ENCODE results near the gene AQP2.
"Not testable (repeated sequence)": the region's sequence is repeated elsewhere in the genome, so short reads cannot be mapped to it uniquely, and the experiment has no call there.

AQP2 gene

DNA sequence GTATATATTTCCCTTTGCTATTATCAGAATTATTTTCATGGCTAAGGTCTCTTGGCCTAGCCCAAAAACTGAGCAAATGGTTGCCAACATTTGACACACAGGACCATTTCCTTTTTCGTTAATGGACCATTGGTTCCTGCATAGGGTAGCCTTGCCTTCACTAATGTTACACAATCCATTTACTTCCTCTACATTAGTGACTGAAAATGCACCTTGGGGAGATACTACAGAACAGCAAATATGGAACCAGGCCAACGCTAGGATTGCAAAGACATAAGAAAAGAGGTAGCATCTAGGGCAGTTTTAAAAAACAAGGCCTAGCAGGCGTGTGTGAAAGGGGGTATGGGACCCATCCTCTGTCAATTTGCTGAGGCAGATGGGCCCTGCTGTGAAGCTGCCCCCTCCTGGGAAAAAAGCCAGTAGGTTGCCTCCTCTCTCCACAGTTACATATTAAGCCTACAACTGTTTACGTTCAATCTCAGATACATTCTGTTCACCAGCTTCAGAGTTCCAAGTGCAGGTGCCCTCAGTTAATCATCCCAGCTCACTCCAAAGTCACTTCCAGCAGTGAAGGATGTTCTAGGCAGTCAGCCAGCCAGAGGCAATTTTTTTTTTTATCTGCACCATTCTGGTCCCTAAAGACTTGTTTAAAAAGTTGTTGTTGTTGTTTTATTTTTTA, 37.2 kb downstream of the AQP2 start:
- Mint-ChIP-seq H3K36me3 (ENCODE audit: low read depth) (peaks cover 52% of the 10 kb centered on the region), H3K4me3 (no peak overlapping the region), H3K27me3 (ENCODE audit: low read depth, poor library complexity) (no peaks in the 10 kb centered on the region), H3K27ac (peak overlapping the region; percentile 52), H3K4me1 (peaks cover 36% of the 10 kb centered on the region), H3K9me3 (no peaks in the 10 kb centered on the region)
- no peak for DNase-seq
- TF ChIP-seq, protein P1, sequence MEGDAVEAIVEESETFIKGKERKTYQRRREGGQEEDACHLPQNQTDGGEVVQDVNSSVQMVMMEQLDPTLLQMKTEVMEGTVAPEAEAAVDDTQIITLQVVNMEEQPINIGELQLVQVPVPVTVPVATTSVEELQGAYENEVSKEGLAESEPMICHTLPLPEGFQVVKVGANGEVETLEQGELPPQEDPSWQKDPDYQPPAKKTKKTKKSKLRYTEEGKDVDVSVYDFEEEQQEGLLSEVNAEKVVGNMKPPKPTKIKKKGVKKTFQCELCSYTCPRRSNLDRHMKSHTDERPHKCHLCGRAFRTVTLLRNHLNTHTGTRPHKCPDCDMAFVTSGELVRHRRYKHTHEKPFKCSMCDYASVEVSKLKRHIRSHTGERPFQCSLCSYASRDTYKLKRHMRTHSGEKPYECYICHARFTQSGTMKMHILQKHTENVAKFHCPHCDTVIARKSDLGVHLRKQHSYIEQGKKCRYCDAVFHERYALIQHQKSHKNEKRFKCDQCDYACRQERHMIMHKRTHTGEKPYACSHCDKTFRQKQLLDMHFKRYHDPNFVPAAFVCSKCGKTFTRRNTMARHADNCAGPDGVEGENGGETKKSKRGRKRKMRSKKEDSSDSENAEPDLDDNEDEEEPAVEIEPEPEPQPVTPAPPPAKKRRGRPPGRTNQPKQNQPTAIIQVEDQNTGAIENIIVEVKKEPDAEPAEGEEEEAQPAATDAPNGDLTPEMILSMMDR (IDR thresholded peaks at IDR 0.05), result no peak

GRCh38 chr12:49989400-49989799, 38.9 kb downstream of the AQP2 start:
- not testable (repeated sequence) for H3K4me3 Mint-ChIP-seq; DNase-seq; H3K27ac Mint-ChIP-seq; H3K9me3 Mint-ChIP-seq; H3K27me3 Mint-ChIP-seq (ENCODE audit: low read depth, poor library complexity)
- Mint-ChIP-seq H3K36me3 (ENCODE audit: low read depth) (peaks cover 66% of the 10 kb centered on the region), H3K4me1 (peaks cover 24% of the 10 kb centered on the region)

DNA sequence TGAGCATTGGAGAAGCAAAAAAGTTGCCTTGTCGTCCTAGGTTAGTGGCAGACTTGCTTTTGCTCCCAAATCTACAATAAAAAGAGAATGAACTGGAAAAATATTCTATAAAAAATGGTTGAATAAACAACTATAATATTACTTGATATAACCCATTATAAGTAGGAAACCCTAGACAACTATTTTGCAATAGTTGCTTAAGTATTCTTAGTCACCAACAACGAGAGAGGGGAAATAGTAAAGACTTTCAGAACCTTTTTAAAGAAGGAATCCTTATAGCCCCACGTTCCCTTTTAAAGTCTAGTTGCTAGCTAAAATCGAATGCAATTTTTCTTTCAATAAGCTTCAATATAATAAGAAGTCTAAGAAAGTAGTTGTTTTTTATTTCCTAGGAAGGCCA, 39.7 kb downstream of the AQP2 start:
- H3K27ac Mint-ChIP-seq, result no peak overlapping the region

GRCh38 chr12:49998453-49998852, 47.9 kb downstream of the AQP2 start:
- no peaks in the 10 kb centered on the region for H3K9me3 Mint-ChIP-seq
- peaks cover 4% of the 10 kb centered on the region for H3K4me1 Mint-ChIP-seq

More for the DNA sequence above, 39.7 kb downstream of the AQP2 start:
- no peak for DNase-seq
- Mint-ChIP-seq H3K36me3 (ENCODE audit: low read depth) (peaks cover 74% of the 10 kb centered on the region), H3K4me3 (no peak overlapping the region), H3K27me3 (ENCODE audit: low read depth, poor library complexity) (no peaks in the 10 kb centered on the region), H3K4me1 (peaks cover 17% of the 10 kb centered on the region), H3K9me3 (no peaks in the 10 kb centered on the region)
- TF ChIP-seq, protein P1 (IDR thresholded peaks at IDR 0.05), result no peak

GRCh38 chr12:50003595-50003994, 53.1 kb downstream of the AQP2 start:
- H3K9me3 Mint-ChIP-seq, result no peaks in the 10 kb centered on the region

More at GRCh38 chr12:49998453-49998852, 47.9 kb downstream of the AQP2 start:
- H3K4me3 Mint-ChIP-seq, result no peak overlapping the region
- TF ChIP-seq, protein P1 (IDR thresholded peaks at IDR 0.05), result no peak
- H3K36me3 Mint-ChIP-seq (ENCODE audit: low read depth), result peaks cover 75% of the 10 kb centered on the region
- DNase-seq, result no peak
- H3K27me3 Mint-ChIP-seq (ENCODE audit: low read depth, poor library complexity), result no peaks in the 10 kb centered on the region
- H3K27ac Mint-ChIP-seq, result no peak overlapping the region

DNA sequence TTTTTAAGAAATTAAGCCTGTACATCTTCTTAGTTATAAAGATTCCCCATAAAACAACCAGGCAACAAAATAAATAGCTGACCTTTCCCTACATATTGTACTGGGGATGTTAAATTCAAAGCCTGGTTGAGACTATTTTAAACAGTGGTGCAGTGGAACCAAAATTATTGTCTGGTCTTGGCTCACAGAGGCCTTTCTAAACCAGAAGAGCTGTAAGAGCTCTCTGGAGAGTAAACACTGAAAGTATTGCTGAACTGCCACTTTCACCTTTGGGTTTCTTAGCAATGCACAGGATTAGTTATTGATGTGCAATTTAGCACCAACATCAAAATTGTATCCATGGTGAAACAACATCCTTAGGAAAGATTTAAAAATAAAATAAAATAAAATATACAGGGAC, 54.2 kb downstream of the AQP2 start:
- H3K9me3 Mint-ChIP-seq, result no peaks in the 10 kb centered on the region
- peaks cover 42% of the 10 kb centered on the region for H3K36me3 Mint-ChIP-seq (ENCODE audit: low read depth)
- no peak for DNase-seq
- no peaks in the 10 kb centered on the region for H3K27me3 Mint-ChIP-seq (ENCODE audit: low read depth, poor library complexity)
- H3K27ac Mint-ChIP-seq, result no peak overlapping the region
- TF ChIP-seq, protein P1 (IDR thresholded peaks at IDR 0.05), result no peak
- peaks cover 4% of the 10 kb centered on the region for H3K4me1 Mint-ChIP-seq
- no peak overlapping the region for H3K4me3 Mint-ChIP-seq

More at GRCh38 chr12:50003595-50003994, 53.1 kb downstream of the AQP2 start:
- Mint-ChIP-seq H3K36me3 (ENCODE audit: low read depth) (peaks cover 48% of the 10 kb centered on the region), H3K4me3 (no peak overlapping the region), H3K27ac (no peak overlapping the region), H3K4me1 (peaks cover 4% of the 10 kb centered on the region), H3K27me3 (ENCODE audit: low read depth, poor library complexity) (no peaks in the 10 kb centered on the region)
- DNase-seq, result no peak
- TF ChIP-seq, protein P1 (IDR thresholded peaks at IDR 0.05), result no peak
